GM21786 (cell line): Measurements from ENCODE around the gene NR4A3.
"Not testable (repeated sequence)": the region's sequence is repeated elsewhere in the genome, so short reads cannot be mapped to it uniquely, and the experiment has no call there.

Source experiments
- ATAC-seq: cut with Tn5 transposase; IDR thresholded peaks from one replicate; pipeline ENCODE4 v1.9.1; 2021; ENCODE audit not compliant: unreplicated experiment

Gene NR4A3

DNA sequence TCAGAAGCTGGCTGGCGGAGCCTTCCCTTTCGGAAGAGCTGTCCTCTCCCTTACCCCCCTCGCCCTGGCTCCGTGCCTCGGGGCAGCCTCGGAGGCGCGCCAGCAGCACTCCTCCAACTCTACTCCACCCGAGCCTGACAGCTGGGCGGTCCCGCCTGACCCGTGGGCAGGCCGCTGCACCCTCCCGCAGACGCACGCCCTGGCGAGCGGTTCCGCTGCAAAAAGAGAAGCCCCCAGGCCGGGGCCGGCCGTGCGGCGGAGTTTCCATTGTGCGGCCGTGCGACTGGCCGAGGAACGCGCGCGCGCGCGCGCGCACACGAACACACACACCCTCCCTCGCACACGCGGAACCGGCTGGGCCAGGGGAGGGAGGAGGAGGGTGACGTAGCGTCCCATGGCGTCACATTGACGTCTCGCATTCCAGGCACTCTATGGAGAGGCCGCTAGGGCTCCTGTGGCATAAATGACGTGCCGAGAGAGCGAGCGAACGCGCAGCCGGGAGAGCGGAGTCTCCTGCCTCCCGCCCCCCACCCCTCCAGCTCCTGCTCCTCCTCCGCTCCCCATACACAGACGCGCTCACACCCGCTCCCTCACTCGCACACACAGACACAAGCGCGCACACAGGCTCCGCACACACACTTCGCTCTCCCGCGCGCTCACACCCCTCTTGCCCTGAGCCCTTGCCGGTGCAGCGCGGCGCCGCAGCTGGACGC, at the start of gene NR4A3:
NR4A3 (plus strand) TSS at position 490 of the 713 bp plus-strand sequence. CDS start 6,158 bp downstream, outside the sequence.
- peak; percentile 35 for ATAC-seq

DNA sequence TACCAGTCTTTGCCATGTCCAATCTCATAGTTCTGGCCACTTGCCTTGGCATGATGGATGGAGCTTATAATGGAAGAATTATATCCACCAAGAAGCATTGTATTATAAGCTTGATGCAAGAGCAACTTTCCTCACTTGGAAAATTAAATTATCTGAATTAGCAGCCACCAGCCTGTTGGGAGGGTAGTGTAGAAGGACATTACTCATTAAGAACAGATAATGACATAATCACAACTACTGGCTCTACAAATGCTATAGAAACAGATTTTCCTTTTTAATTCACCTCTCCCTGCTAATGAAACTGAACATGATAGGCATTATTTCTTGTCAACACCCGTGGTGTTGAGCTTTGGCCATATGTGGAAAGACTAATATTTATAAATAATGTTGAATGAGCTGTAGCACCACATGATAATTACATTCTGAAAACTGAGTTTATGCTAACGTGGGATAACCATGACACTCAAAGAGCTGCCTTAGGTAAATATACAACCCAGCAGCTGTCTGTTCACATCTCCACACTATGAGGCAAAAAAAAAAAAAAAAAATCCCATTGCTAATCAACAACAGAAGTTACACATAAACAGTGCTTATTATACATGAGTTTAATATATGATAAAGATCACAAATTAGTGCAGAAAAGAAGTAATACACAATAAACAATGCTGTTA, 48.1 kb upstream of the NR4A3 start:
- no peak for ATAC-seq

- no peak for ATAC-seq
These were observed 43.4 kb upstream of the NR4A3 start for GRCh38 chr9:99778308-99778707.

- ATAC-seq: no peak
These were observed 42.8 kb upstream of the NR4A3 start for GRCh38 chr9:99778836-99779235.

- no peak for ATAC-seq
These were observed 42.4 kb upstream of the NR4A3 start for GRCh38 chr9:99779277-99779676.

- ATAC-seq: not testable (repeated sequence)
These were observed 39.3 kb upstream of the NR4A3 start for GRCh38 chr9:99782349-99782748.

DNA sequence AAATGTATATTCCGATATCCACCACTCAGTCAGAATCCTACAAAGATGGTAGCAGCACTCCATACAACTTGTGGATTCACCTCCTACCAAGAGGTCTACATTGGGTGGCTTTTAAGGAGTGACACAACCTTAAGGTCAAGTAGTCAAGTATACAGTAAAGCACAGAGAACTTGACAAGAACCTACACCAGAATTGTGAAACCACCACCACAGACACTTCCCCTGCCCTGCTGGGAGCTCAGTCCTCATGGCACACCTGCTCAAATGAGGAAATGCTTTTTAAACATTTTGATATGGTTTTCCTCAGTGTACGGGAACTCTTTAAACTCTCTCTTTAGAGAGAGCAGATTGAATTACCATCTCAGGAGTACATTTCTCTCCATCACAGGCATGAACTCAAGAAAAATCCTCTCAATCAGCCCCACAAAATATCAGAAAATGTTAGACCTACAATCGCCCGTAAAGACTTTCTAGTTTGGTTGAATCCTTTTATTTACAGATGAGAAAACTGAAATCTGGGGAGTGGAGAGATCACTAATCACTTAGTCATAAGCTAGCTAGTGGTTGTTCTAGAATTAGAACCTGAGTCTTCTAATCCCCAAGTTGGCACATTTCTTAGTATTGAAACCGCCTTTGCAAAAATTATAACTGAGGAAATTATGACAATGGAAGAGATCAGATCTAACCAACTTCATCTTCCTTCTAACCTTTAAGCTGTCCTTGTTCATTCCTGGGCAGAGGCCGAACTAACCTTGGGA, 38.5 kb upstream of the NR4A3 start:
- no peak for ATAC-seq

GRCh38 chr9:99783799-99784198, 37.9 kb upstream of the NR4A3 start:
- ATAC-seq: no peak

- no peak for ATAC-seq
These were observed 36.6 kb upstream of the NR4A3 start for GRCh38 chr9:99785010-99785590.

- ATAC-seq: no peak
These were observed 34.1 kb upstream of the NR4A3 start for GRCh38 chr9:99787556-99787955.

- no peak for ATAC-seq
These were observed 28.2 kb upstream of the NR4A3 start for GRCh38 chr9:99793528-99793927.

GRCh38 chr9:99796231-99796630, 25.5 kb upstream of the NR4A3 start:
- no peak for ATAC-seq

- no peak for ATAC-seq
These were observed 19.9 kb upstream of the NR4A3 start for GRCh38 chr9:99801775-99802174.

- ATAC-seq: no peak
These were observed 18.0 kb upstream of the NR4A3 start for GRCh38 chr9:99803694-99804093.

DNA sequence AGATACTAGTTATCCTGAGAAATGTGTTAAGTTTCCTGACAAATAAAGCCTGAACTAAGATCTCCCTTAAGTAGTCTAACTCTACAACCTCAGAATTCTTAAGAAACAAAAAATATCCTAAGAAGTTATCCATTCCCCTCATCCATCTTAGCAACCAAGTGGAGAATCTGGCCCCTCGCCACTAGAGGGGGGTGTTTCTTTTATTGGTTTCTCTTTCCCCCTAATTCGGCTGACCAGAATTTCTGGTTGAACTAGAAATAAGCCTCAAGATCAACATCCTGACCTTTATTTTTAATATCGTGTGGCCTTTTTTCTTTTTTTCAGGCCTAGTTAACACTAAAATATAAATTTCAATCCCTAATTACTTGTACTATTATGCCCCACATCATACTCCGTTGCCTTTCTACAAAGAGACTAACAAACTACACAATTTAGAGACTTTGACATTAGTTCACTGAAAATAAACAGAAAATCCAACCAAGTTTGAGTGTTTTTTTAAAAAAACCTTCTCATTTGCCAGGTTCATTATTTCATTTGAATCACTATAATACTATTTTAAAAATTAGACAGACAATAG, 14.3 kb upstream of the NR4A3 start:
- peak; percentile 63 for ATAC-seq

GRCh38 chr9:99807956-99808355, 13.7 kb upstream of the NR4A3 start:
- ATAC-seq: no peak

- ATAC-seq: no peak
These were observed 13.2 kb upstream of the NR4A3 start for GRCh38 chr9:99808454-99808853.

DNA sequence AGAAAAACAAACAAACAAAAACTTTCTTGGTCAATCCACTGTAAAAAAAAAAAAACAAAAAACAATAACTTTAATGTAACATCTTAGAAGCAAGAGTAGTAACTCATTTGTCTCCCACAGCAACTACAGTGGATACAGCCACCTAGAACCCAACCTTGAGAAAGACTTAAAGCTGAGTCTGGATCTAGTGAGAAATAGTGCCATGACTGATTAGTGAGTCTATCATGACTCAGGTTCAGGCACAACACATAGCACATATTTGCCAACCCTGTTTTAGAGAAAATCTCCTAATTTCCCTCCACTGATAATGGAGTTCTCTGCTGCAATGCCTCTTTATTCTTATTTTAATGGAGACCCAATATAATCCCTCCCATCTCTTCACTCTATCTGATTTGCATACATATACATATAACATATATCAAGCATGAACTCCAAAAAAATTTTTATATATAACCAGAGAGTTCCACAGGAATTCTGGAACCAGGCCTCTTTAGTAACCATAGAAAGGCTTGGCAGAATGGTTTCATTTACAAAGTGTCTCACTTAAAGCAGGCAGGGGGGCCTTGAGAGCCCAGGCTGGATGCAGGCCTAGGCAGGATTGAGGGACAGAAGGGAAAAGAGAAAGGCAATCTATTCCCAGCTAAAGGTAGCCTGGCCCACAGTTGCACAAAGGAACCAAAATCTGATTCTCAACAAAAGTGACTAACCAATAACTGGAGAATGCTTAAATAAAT, 11.9 kb upstream of the NR4A3 start:
- no peak for ATAC-seq

DNA sequence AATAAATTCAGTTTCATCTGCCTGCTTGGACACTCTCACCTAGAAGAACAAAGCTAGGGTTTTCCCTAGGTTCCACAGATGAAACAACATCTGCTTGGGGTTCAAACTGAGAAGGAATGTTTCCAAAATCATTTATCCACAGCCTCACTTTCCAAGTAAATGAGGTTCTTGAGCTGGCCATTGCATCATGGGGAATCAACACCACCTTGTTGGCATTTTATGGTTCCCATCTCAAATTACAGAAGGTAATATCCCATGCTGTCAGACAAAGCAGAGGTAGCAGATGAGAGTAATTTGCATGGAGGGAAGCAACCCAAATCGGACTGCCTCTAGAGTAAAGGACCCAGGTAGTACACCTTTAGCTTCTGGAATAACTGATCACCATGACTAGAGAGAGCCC, 10.5 kb upstream of the NR4A3 start:
- ATAC-seq: no peak

DNA sequence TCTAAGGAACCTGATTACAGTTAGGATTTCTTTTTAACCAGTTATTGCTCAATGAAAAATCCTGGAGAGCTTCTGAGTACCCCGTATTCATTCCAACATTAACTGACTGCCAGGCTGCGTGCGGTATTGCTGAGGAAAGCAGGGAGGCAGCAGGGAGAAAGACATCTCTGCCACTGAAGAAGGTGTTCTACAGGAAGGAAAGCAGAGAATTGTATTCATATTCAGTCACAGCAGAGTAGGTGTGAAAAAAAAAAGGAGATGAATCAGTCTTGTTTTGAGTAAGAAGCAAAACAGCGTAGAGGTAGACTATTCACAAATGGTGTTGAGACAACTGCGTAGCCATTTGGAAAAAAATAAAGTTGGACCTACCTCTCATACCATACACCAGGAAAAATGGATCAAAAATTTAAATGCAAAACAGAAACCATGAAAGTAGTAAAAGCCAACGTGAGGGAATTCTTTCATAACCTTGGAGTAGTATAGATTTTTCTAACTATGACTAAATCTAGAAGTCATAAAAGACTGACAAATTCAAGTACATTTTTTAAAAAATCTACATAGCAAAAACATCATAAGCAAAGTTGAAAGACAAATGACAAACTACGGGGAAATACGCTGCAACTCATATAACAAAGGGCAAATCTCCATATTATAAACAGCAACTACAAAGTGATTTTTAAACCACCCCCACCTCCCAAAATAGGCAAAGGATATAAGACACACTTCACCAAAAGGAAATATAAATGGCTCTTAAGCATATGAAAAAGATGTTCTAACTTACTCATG, 9.9 kb upstream of the NR4A3 start:
- peak; percentile 63 for ATAC-seq
